IMR-90 (cell line): ENCODE results near the gene PRR23E. TPM values are rescaled to one million over a fixed set of nuclear protein-coding genes. Genes with fewer than 3 reads are reported as not detected.

Source experiments
- ATAC-seq: fragments of 200-7000 bp; cut with Tn5 transposase; 2 replicates; pipeline ENCODE4 v1.9.1; 2020; ENCODE audit warnings: low read depth, mild to moderate bottlenecking, moderate library complexity
- BruUV-seq: library from RNA; stranded (reverse); fragments of 400-500 nt; replicated peaks from 2 replicates; lab custom pipeline; 2021; lab: Mats Ljungman, UMichigan
- CTCF ChIA-PET: fragments of 300-600 bp; formaldehyde crosslinking; extraction: SDS; loops from one replicate; lab custom pipeline; 2021; ENCODE audit warnings: antibody characterized with exemption; lab: Yijun Ruan, JAX
- POLR2A ChIA-PET: fragments of 300-600 bp; sonication (Branson Sonifier 250); formaldehyde crosslinking; loops from one replicate; lab custom pipeline; 2022; ENCODE audit warnings: antibody characterized with exemption; ENCODE audit not compliant: unreplicated experiment; lab: Charles Lee
- DNase-seq: peaks from one replicate; pipeline ENCODE4 v3.0.0; 2013
- H2AFZ ChIP-seq: replicated peaks from 2 replicates; pipeline ENCODE3; 2013; ENCODE audit warnings: low read length, mild to moderate bottlenecking; ENCODE audit not compliant: poor library complexity
- H2AK5ac ChIP-seq: 2 replicates; pipeline ENCODE4 v1.6.1; 2013; ENCODE audit warnings: low read depth, low read length, inconsistent platforms
- H2AK9ac ChIP-seq: replicated peaks from 2 replicates; pipeline ENCODE3; 2013; ENCODE audit warnings: mild to moderate bottlenecking, low read depth, low read length, moderate library complexity; ENCODE audit not compliant: poor library complexity
- H2BK120ac ChIP-seq: 2 replicates; pipeline ENCODE4 v1.6.1; 2013; ENCODE audit warnings: low read depth, low read length, inconsistent platforms
- H2BK15ac ChIP-seq: 3 replicates; pipeline ENCODE4 v1.6.1; 2013; ENCODE audit warnings: low read depth, low read length, inconsistent platforms
- H2BK20ac ChIP-seq: 2 replicates; pipeline ENCODE4 v1.6.1; 2013; ENCODE audit warnings: low read depth, mild to moderate bottlenecking, inconsistent platforms, low read length, moderate library complexity
- H2BK5ac ChIP-seq: 2 replicates; pipeline ENCODE4 v1.6.1; 2013; ENCODE audit warnings: mild to moderate bottlenecking, low read depth, low read length, inconsistent platforms; ENCODE audit not compliant: poor library complexity, severe bottlenecking
- H3K14ac ChIP-seq: replicated peaks from 2 replicates; pipeline ENCODE4 v1.6.1; 2013; ENCODE audit warnings: low read depth, low read length, inconsistent platforms
- H3K18ac ChIP-seq: 2 replicates; pipeline ENCODE4 v1.6.1; 2013; ENCODE audit warnings: low read depth, low read length, control low read depth
- H3K23ac ChIP-seq: 2 replicates; pipeline ENCODE4 v1.6.1; 2013; ENCODE audit warnings: low read depth, low read length, inconsistent platforms
- H3K27ac ChIP-seq: 2 replicates; pipeline ENCODE4 v1.5.1; 2013; ENCODE audit warnings: mild to moderate bottlenecking, control low read depth, low read length; ENCODE audit not compliant: insufficient read depth
- H3K27me3 ChIP-seq: 2 replicates; pipeline ENCODE4 v1.6.1; 2013; ENCODE audit warnings: low read length; ENCODE audit not compliant: control insufficient read depth, insufficient read depth
- H3K36me3 ChIP-seq: 2 replicates; pipeline ENCODE4 v1.6.1; 2013; ENCODE audit warnings: low read length, mixed read lengths; ENCODE audit not compliant: control insufficient read depth, insufficient read depth
- H3K4ac ChIP-seq: 2 replicates; pipeline ENCODE4 v1.6.1; 2013; ENCODE audit warnings: low read depth, low read length, inconsistent platforms
- H3K4me1 ChIP-seq: 2 replicates; pipeline ENCODE4 v1.6.1; 2013; ENCODE audit warnings: low read length, mixed read lengths; ENCODE audit not compliant: control insufficient read depth, insufficient read depth
- H3K4me2 ChIP-seq: 2 replicates; pipeline ENCODE4 v1.6.1; 2013; ENCODE audit warnings: low read depth, mild to moderate bottlenecking, control low read depth, low read length, moderate library complexity
- H3K4me3 ChIP-seq: 2 replicates; pipeline ENCODE4 v1.5.1; 2013; ENCODE audit warnings: low read depth, mild to moderate bottlenecking, control low read depth, low read length, moderate library complexity; ENCODE audit not compliant: insufficient read depth
- H3K56ac ChIP-seq: 2 replicates; pipeline ENCODE4 v1.6.1; 2013; ENCODE audit warnings: low read length, inconsistent platforms; ENCODE audit not compliant: insufficient read depth; ENCODE audit errors: extremely low read depth
- H3K79me1 ChIP-seq, 2 experiments: 2 replicates each; pipeline ENCODE4 v1.6.1; 2013; ENCODE audit warnings: low read length in 2 of 2, inconsistent platforms in 1 of 2, low read depth in 1 of 2
- H3K9ac ChIP-seq: 2 replicates; pipeline ENCODE4 v1.6.1; 2013; ENCODE audit warnings: low read depth, low read length, control low read depth
- H3K9me1 ChIP-seq: 2 replicates; pipeline ENCODE4 v1.6.1; 2013; ENCODE audit warnings: low read length, inconsistent platforms; ENCODE audit not compliant: insufficient read depth
- H3K9me3 ChIP-seq: 2 replicates; pipeline ENCODE4 v1.6.1; 2013; ENCODE audit warnings: low read length; ENCODE audit not compliant: control insufficient read depth, insufficient read depth
- H4K20me1 ChIP-seq: 2 replicates; pipeline ENCODE4 v1.6.1; 2013; ENCODE audit warnings: low read length, inconsistent platforms; ENCODE audit not compliant: insufficient read depth
- H4K5ac ChIP-seq: 2 replicates; pipeline ENCODE4 v1.6.1; 2013; ENCODE audit warnings: mild to moderate bottlenecking, low read depth, low read length, control low read depth
- H4K8ac ChIP-seq, 2 experiments: 2 replicates each; pipeline ENCODE4 v1.6.1; 2013; ENCODE audit warnings: low read depth in 2 of 2, low read length in 2 of 2, control low read depth in 1 of 2, inconsistent platforms in 1 of 2
- H4K91ac ChIP-seq: 2 replicates; pipeline ENCODE4 v1.6.1; 2013; ENCODE audit warnings: low read depth, low read length, inconsistent platforms; ENCODE audit not compliant: insufficient read depth
- BHLHE40 ChIP-seq: fragments of 150-350 bp; IDR thresholded peaks from 2 replicates; pipeline ENCODE4 v1.6.1; 2016; ENCODE audit warnings: mild to moderate bottlenecking, low read depth, low read length
- CEBPB ChIP-seq: IDR thresholded peaks from 2 replicates; pipeline ENCODE4 v1.6.1; 2012; ENCODE audit warnings: low read depth, low read length, improper control_type of control experiment
- CHD1 ChIP-seq: IDR thresholded peaks from 2 replicates; pipeline ENCODE4 v1.6.1; 2012; ENCODE audit warnings: low read depth, low read length, improper control_type of control experiment
- ELK1 ChIP-seq: fragments of 150-350 bp; IDR thresholded peaks from 2 replicates; pipeline ENCODE4 v1.6.1; 2016; ENCODE audit warnings: low read depth, mild to moderate bottlenecking, low read length, moderate library complexity, borderline replicate concordance
- FOS ChIP-seq: fragments of 150-350 bp; IDR thresholded peaks from 2 replicates; pipeline ENCODE4 v1.6.1; 2016; ENCODE audit warnings: low read depth, low read length
- MAFK ChIP-seq: IDR thresholded peaks from 2 replicates; pipeline ENCODE4 v1.6.1; 2012; ENCODE audit warnings: low read depth, low read length, improper control_type of control experiment
- MAZ ChIP-seq: IDR thresholded peaks from 2 replicates; pipeline ENCODE4 v1.6.1; 2012; ENCODE audit warnings: low read depth, mild to moderate bottlenecking, low read length, improper control_type of control experiment, moderate library complexity, borderline replicate concordance
- MXI1 ChIP-seq: IDR thresholded peaks from 2 replicates; pipeline ENCODE4 v1.6.1; 2012; ENCODE audit warnings: low read depth, mild to moderate bottlenecking, low read length, moderate library complexity, borderline replicate concordance
- NFE2L2 ChIP-seq: fragments of 150-350 bp; IDR thresholded peaks from 2 replicates; pipeline ENCODE4 v1.6.1; 2016; ENCODE audit warnings: low read depth, mild to moderate bottlenecking, low read length
- POLR2A ChIP-seq: IDR thresholded peaks from 2 replicates; pipeline ENCODE4 v1.6.1; 2012; ENCODE audit warnings: mild to moderate bottlenecking, low read depth, low read length
- RAD21 ChIP-seq: IDR thresholded peaks from 2 replicates; pipeline ENCODE4 v1.6.1; 2012; ENCODE audit warnings: low read length, improper control_type of control experiment
- RCOR1 ChIP-seq: IDR thresholded peaks from 2 replicates; pipeline ENCODE4 v1.6.1; 2012; ENCODE audit warnings: mild to moderate bottlenecking, low read length, improper control_type of control experiment; ENCODE audit not compliant: insufficient replicate concordance
- RFX5 ChIP-seq: IDR thresholded peaks from 2 replicates; pipeline ENCODE4 v1.8.0; 2012; ENCODE audit warnings: low read depth, mild to moderate bottlenecking, low read length, moderate library complexity
- SMC3 ChIP-seq: fragments of 150-350 bp; IDR thresholded peaks from 2 replicates; pipeline ENCODE4 v1.6.1; 2016; ENCODE audit warnings: low read depth, mild to moderate bottlenecking, antibody characterized with exemption, low read length, moderate library complexity
- USF2 ChIP-seq: fragments of 150-350 bp; IDR thresholded peaks from 2 replicates; pipeline ENCODE4 v1.6.1; 2017; ENCODE audit warnings: mild to moderate bottlenecking, antibody characterized with exemption, low read length, low read depth
- WGBS, 2 experiments: methylation state at CpG; one replicate each; pipeline versions ENCODE4 v1.1.5 to v1.1.7; 2013; ENCODE audit warnings: missing lambda C conversion rate in 2 of 2; ENCODE audit not compliant: insufficient read length in 1 of 2; ENCODE audit errors: extremely low coverage in 2 of 2; 5-methylcytosine and 5-hydroxymethylcytosine counted together
- dilution Hi-C: fragments of 300-500 bp; cut with HindIII; formaldehyde crosslinking; loops from one replicate; pipeline ENCODE4 v1.14.3; 2018; ENCODE audit warnings: low sequenced_read_pairs; ENCODE audit not compliant: unreplicated experiment
- in situ Hi-C: fragments of 300-500 bp; cut with MboI; formaldehyde crosslinking; loops from 3 replicates; pipeline ENCODE4 v1.14.3; 2019; ENCODE audit warnings: low sequenced_read_pairs, inconsistent platforms, mixed read lengths
- intact Hi-C: fragments of 100-400 bp; cut with micrococcal nuclease; formaldehyde crosslinking; loops from 2 replicates; pipeline ENCODE4 v1.10.0; 2022
- polyA plus RNA-seq, 3 experiments: library from polyadenylated mRNA; depleted of rRNA; stranded (reverse); fragments of >200 nt; gene quantifications; 2 replicates each; pipeline ENCODE4 v1.2.3, GENCODE V29; 2012; ENCODE audit warnings: low replicate concordance in 1 of 3
- total RNA-seq: library from RNA; depleted of rRNA; stranded (reverse); fragments of >200 nt; gene quantifications from 2 replicates; pipeline ENCODE4 v1.2.3, GENCODE V29; 2012
- TF ChIP-seq, protein P1 (sequence below): conservative IDR thresholded peaks from 2 replicates; pipeline ENCODE4 v1.5.1; 2012; ENCODE audit warnings: mild to moderate bottlenecking, low read depth, low read length, improper control_type of control experiment

Gene PRR23E
- total and polyA plus RNA-seq, 2 of the 4 experiments (the other 2 are of a cell fraction): not detected

- BruUV-seq: no TSS peak
- Histone ChIP-seq H2BK15ac (no peak overlapping the region), H4K91ac (no peak overlapping the region), H3K9ac (no peak overlapping the region), H2AK9ac (no peak overlapping the region), H3K9me1 (no peaks in the 10 kb centered on the region), H3K4me3 (no peak overlapping the region), H3K18ac (no peak overlapping the region), H2BK120ac (no peak overlapping the region), H3K4me1 (no peaks in the 10 kb centered on the region), H3K79me1 (no peaks in the 10 kb centered on the region), H4K20me1 (no peaks in the 10 kb centered on the region), H2AK5ac (no peak overlapping the region), H3K36me3 (no peaks in the 10 kb centered on the region), H3K14ac (no peak overlapping the region), H3K27me3 (no peaks in the 10 kb centered on the region), H4K5ac (no peak overlapping the region), H3K4ac (no peak overlapping the region), H3K9me3 (no peaks in the 10 kb centered on the region), H2BK20ac (no peak overlapping the region), H2BK5ac (no peak overlapping the region), H3K23ac (no peak overlapping the region), H2AFZ (no peak overlapping the region), H4K8ac (no peak overlapping the region), H3K56ac (no peak overlapping the region), H3K4me2 (no peak overlapping the region), H3K27ac (no peak overlapping the region)
- intact Hi-C loops (no loop called here), in situ Hi-C loops (no loop called here), dilution Hi-C loops (no loop called here)
- ChIA-PET CTCF (no interaction called here), POLR2A (no interaction called here)
- TF ChIP-seq RCOR1 (no peak), MAZ (no peak), POLR2A (no peak), FOS (no peak), RAD21 (no peak), ELK1 (no peak), NFE2L2 (no peak), SMC3 (no peak), BHLHE40 (no peak), RFX5 (no peak), MAFK (no peak), CHD1 (no peak), CEBPB (no peak), MXI1 (no peak), USF2 (no peak)
- TF ChIP-seq, protein P1, sequence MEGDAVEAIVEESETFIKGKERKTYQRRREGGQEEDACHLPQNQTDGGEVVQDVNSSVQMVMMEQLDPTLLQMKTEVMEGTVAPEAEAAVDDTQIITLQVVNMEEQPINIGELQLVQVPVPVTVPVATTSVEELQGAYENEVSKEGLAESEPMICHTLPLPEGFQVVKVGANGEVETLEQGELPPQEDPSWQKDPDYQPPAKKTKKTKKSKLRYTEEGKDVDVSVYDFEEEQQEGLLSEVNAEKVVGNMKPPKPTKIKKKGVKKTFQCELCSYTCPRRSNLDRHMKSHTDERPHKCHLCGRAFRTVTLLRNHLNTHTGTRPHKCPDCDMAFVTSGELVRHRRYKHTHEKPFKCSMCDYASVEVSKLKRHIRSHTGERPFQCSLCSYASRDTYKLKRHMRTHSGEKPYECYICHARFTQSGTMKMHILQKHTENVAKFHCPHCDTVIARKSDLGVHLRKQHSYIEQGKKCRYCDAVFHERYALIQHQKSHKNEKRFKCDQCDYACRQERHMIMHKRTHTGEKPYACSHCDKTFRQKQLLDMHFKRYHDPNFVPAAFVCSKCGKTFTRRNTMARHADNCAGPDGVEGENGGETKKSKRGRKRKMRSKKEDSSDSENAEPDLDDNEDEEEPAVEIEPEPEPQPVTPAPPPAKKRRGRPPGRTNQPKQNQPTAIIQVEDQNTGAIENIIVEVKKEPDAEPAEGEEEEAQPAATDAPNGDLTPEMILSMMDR: no peak
- no peak for DNase-seq
- no peak for ATAC-seq
- no CpG with 5 or more reads among the region's 3 CpGs for WGBS, 2 experiments
Measured at GRCh38 chr3:127235706-127236105, 42.8 kb downstream of the PRR23E start.
